ENCODE measurements around the gene SETD1A. TPM values are rescaled to one million over a fixed set of nuclear protein-coding genes. Genes with fewer than 3 reads are reported as not detected.
"Not testable (repeated sequence)": the region's sequence is repeated elsewhere in the genome, so short reads cannot be mapped to it uniquely, and the experiment has no call there.

Gene SETD1A
- total RNA-seq, 1 donor from 2014 or later: 17.8 TPM

GRCh38 chr16:31006589-31006988 is 49.0 kb downstream of the SETD1A start:
- ATAC-seq (no peak), DNase-seq (ENCODE audit: low spot score) (no peak)
- intact Hi-C loops (cut with DNase I): no loop called here

GRCh38 chr16:31007684-31008083 is 50.1 kb downstream of the SETD1A start:
- DNase-seq (ENCODE audit: low spot score) (no peak), ATAC-seq (no peak)
- intact Hi-C loops (cut with DNase I): no loop called here

- ATAC-seq: no peak
- no peak for DNase-seq (ENCODE audit: low spot score)
- intact Hi-C loops (cut with DNase I): no loop called here
These were observed 50.6 kb downstream of the SETD1A start for GRCh38 chr16:31008149-31008548.

- DNase-seq (ENCODE audit: low spot score) (no peak), ATAC-seq (no peak)
- intact Hi-C loops (cut with DNase I): no loop called here
These were observed 51.0 kb downstream of the SETD1A start for GRCh38 chr16:31008551-31008950.

DNA sequence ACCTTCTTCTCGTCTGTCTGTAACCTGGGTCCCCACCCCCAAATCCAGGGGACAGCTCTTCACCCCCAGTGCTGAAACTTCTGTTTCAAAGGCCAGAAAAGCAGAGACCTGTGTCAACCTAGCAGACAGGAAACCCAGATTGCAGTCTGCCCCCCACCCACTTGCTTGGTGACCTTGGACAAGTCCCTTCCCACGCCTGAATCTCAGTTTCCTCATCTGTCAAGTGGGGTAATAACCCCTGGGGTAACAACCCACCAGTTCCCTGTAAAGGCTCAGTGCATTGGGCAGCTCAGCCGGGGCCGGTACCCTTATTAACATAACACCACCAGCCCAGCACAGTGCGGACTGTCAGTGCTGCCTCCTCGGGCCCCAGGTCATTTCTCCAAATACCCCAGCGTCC is 51.6 kb downstream of the SETD1A start:
- DNase-seq (ENCODE audit: low spot score) (no peak), ATAC-seq (no peak)
- intact Hi-C loops (cut with DNase I): no loop called here

DNA sequence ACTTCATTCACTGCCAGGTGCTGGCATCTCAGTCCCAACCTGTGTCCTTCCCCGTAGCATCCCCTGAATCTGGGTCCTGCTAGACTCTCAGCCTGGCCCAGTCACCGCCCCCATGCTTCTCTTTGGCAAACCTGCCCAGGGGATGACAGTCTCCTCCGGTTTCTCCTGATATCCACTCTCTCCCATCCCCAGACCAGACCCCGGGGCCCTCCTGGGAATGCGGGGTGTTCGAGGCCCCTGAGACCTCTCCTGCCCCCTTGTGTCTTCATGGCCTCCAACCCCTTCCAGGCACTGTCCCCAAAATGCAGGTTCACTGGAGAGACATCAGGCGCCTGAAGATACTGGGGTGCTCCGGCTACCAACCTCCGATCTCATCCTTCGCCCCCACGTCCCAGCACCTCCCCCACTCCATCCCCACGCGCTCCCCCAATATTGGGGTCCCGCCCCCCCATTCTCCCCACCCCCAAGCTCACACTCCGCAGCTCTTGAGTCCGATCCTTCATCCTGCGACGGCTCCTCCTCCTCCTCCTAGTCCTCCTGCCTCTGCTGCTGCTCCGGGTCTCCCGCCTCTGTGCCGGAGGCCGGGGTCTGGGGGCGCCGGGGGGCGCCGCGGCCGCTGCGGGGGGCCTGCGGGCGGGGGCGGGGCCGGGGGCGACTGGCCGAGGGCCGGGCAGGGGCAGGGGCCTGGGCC is 52.5 kb downstream of the SETD1A start:
- no peak for ATAC-seq
- DNase-seq (ENCODE audit: low spot score): no peak
- intact Hi-C loops (cut with DNase I): no loop called here

DNA sequence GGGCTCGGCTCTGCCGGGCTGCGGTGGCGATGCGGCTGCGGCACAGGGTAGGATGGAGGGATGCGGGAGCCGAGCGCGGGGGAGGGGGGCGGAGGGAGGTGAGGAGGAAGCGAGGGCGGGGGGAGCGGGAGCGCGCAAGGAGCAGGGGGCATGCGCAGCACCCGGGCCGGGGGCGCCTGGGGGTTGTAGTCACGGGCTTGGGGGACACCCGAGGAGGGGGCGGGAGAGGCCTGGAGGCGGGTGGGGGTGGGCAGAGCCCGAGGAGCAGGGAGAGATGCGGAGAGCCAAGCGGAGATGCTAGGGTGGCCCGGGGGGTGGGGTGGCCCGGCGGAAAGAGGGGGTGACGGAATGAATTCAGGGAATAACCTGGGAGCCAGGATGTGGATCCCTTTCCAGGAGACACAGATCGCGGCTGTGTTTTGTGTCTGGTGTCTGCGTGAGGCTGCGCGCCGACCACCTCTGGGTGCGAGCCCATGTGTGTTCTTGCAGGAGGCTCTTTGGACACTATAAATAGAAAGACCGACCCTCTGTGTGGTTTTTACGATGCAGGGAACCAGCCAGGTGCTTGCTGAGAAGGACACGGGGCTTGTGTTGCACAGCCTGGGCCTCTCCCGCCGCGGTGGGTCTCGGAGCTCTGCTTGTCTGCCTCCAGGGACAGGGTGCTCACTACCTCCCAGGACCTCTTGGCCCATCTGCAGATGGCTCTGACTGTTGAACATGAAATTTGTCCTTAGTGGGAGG is 53.2 kb downstream of the SETD1A start, which contains the start of gene STX1B:
STX1B (minus strand) TSS at position 54 of the 741 bp plus-strand sequence. CDS start 242 bp downstream, outside the sequence.
- no peak for DNase-seq (ENCODE audit: low spot score)
- intact Hi-C loops (cut with DNase I): no loop called here
- no peak for ATAC-seq

DNA sequence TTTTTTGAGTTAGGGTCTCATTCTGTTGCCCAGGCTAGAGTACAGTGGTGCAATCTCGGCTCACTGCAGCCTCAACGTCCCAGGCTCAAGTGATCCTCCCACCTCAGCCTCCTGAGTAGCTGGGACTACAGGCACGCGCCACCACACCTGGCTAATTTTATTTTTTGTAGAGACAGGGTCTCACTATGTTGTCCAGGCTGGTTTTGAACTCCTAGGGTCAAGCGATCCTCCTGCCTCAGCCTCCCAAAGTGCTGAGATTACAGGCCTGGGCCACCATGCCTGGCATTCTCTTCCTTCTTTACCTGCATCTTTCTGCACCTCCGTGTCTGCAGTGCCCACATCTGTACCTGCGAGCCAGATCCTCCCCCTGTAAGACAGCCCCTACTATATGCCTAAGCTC is 54.3 kb downstream of the SETD1A start:
- DNase-seq (ENCODE audit: low spot score); ATAC-seq; intact Hi-C loops (cut with DNase I): not testable (repeated sequence)

DNA sequence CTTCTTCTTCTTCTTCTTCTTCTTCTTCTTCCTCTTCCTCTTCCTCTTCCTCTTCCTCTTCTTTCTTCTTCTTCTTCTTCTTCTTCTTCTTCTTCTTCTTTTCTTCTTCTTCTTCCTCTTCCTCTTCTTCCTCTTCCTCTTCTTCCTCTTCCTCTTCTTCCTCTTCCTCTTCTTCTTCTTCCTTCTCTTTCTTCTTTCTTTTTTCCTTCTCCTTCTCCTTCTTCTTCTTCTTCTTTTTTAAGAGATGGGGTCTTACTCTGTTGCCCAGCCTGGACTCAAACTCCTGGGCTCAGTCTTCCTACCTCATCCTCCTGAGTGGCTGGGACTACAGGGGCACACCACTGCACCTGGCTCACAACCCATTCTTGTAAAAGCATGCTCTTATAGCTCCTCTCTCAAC is 55.7 kb downstream of the SETD1A start:
- DNase-seq (ENCODE audit: low spot score); ATAC-seq; intact Hi-C loops (cut with DNase I): not testable (repeated sequence)

DNA sequence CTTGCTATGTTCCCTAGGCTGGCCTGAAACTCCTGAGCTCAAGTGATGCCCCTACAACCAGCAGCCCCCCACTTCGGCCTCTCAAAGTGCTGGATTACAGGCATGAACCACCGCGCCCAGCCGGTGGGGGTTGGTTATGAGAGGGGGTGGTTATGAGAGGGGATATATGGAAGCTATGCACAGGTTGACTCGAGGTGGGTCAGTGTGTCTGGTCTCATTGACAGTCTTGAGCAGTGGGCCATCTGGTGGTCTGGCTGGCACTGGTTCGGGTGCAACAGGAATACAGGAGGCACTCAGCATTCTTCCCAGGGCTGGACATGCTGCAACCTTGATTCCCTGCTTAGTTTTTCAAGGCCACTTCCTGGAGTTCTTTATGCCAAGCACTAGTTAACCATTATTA is 58.5 kb downstream of the SETD1A start:
- intact Hi-C loops (cut with DNase I): no loop called here
- no peak for ATAC-seq

GRCh38 chr16:31017756-31018155 is 60.2 kb downstream of the SETD1A start:
- DNase-seq (ENCODE audit: low spot score); ATAC-seq; intact Hi-C loops (cut with DNase I): not testable (repeated sequence)

More for the DNA sequence above, 58.5 kb downstream of the SETD1A start:
- DNase-seq (ENCODE audit: low spot score): no peak

GRCh38 chr16:31020536-31020935 is 63.0 kb downstream of the SETD1A start:
- DNase-seq (ENCODE audit: low spot score) (no peak), ATAC-seq (no peak)
- intact Hi-C loops (cut with DNase I): no loop called here

DNA sequence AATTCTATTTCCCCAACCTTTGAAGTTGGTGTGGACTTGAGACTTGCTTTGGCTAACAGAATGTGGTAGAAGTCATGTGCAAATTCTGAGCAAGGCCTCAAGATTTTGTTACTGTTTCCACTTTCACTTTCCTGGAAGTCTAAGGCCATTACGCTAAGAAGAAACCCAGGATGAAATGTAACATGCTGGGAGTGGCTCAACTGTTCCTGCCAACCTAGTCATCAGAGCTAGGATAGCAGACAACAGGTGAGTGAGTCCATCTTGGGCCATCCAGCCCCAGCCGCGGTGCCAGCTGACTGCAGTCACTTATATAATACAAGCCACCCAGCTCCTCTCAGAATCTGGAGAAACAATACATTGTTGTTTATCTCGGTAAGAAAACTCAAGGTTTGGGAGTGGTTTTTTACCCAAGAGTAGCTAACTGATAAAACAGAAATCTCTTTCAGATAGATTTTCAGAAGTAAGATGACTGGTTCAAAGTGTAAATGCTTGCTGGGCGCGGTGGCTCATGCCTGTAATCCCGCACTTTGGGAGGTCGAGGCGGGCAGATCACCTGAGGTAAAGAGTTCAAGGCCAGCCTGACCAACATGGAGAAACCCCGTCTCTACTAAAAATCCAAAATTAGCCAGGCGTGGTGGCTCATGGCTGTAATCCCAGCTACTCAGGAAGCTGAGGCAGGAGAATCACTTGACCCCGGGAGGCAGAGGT is 65.1 kb downstream of the SETD1A start:
- intact Hi-C loops (cut with DNase I): no loop called here
- no peak for ATAC-seq
- no peak for DNase-seq (ENCODE audit: low spot score)

GRCh38 chr16:31023252-31023602 is 65.7 kb downstream of the SETD1A start:
- no peak for ATAC-seq
- no peak for DNase-seq (ENCODE audit: low spot score)
- intact Hi-C loops (cut with DNase I): no loop called here

DNA sequence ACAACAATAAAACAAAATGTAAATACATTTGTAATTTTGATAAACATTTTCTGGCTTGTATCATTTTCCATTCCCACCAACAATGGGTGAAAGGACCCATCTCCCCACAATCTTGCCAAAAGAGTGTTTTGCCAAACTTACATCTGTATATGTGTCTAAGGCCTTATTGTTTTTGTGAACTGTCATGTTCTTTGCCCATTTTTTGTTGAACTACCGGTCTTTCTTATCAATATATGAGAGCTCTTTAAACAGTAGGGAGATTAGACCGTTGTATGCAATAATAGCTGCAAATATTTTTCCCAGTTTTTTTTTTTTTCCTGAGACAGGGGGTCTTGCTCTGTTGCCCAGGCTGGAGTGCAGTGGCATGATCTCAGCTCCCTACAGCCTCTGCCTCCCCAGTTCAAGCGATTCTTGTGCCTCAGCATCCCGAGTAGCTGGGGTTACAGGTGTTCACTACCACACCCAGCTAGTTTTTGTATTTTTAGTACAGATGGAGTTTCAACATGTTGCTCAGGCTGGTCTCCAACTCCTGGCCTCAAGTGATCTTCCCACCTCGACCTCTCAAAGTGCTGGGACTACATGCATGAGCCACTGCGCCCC is 66.2 kb downstream of the SETD1A start:
- ATAC-seq: no peak
- no peak for DNase-seq (ENCODE audit: low spot score)
- intact Hi-C loops (cut with DNase I): no loop called here

DNA sequence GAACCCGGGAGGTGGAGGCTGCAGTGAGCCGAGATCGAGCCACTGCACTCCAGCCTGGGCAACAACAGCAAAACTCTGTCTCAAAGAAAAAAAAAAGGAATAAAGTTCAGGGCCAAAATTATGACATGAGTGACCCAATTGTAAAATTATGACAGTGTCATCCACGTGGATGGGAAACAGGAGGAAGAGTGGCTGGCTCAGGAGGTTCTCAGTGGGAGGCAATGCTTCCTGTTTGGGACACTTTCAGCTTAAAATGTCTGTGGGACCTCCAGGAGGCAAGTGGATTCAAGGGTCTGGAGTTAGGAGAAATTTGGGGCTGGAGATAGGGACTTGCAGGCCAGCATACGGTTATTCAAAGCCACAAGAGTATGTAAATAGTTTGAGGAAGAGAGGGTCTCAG is 67.8 kb downstream of the SETD1A start:
- ATAC-seq: no peak
- intact Hi-C loops (cut with DNase I): no loop called here
- DNase-seq (ENCODE audit: low spot score): no peak

DNA sequence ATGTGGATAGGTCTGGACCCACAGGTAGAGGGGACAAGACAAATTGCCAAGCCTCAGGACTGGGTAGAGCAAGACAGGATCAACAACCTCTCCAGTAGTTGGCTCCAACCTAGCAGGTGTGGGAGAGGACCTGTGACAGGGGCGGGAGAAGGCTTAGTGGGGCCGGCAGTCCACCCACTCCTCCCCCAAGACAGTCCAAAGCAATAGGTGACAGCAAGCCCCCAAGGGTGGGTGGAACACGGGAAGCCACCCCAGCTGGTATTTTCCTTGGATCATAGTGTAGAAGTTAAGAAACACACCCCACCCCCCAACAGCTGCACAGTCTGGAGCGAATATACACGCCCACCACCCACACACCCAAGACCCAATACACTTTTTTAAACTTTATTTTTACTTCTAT is 71.7 kb downstream of the SETD1A start:
- intact Hi-C loops (cut with DNase I): no loop called here
- no peak for DNase-seq (ENCODE audit: low spot score)
- ATAC-seq: no peak

DNA sequence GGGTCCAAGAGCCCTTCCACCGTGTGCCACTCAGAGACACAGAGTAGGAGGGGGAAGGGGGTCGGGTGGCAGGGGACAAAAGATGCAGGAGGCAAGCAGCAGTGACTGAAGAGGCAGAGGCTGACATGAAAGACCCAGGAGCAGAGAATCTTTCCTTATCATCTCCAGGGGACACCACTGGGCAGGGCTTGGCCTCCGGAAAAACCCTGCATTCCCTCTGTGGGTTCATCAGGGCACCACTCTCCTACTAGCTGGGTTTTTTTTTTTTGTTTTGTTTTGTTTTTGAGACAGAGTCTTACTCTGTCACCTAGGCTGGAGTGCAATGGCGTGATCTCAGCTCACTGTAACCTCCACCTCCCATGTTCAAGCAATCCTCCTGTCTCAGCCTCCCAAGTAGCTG is 73.7 kb downstream of the SETD1A start:
- intact Hi-C loops (cut with DNase I): no loop called here
- DNase-seq (ENCODE audit: low spot score) (no peak), ATAC-seq (no peak)
